Activated CD4-positive, alpha-beta T cell treated with anti-CD3 and anti-CD28 coated beads, Interleukin-2, amount 50 U/mL, for 4 hours (primary cell): ENCODE measurements around the gene SLF2.

Experiments
- DNase-seq, 2 experiments: peaks; one replicate each; pipeline ENCODE4 v3.0.0-alpha.2; 2020

SLF2 gene

GRCh38 chr10:100982916-100983830, 70.4 kb downstream of the SLF2 start:
- no peak for DNase-seq

GRCh38 chr10:100983868-100984671, 71.3 kb downstream of the SLF2 start:
- no peak for DNase-seq

- DNase-seq, result no peak
Observed at GRCh38 chr10:100984672-100985177, 72.0 kb downstream of the SLF2 start.

- DNase-seq, result no peak
Observed at GRCh38 chr10:100985336-100985735, 72.6 kb downstream of the SLF2 start.

- no peak for DNase-seq
Observed at GRCh38 chr10:100986623-100986951, 73.8 kb downstream of the SLF2 start.

GRCh38 chr10:100986952-100987684, 74.4 kb downstream of the SLF2 start, which contains the start of the genes MRPL43 and TWNK:
TSS of gene MRPL43 (minus strand) at chr10:100987497. CDS start at chr10:100987443, 54 bp downstream.
TSS of gene TWNK (plus strand) at chr10:100987543. CDS start at chr10:100988211, 668 bp downstream.
- DNase-seq, result peak; percentile 82 to 85

- DNase-seq, result no peak
Observed at GRCh38 chr10:100987685-100988049, 74.9 kb downstream of the SLF2 start.

- DNase-seq, result no peak
Observed at GRCh38 chr10:100988166-100988565, 75.4 kb downstream of the SLF2 start.

GRCh38 chr10:100989088-100989487, 76.3 kb downstream of the SLF2 start:
- no peak for DNase-seq

- DNase-seq, result no peak
Observed at GRCh38 chr10:100993986-100994708, 81.4 kb downstream of the SLF2 start.

- no peak for DNase-seq
Observed at GRCh38 chr10:100995181-100995580, 82.4 kb downstream of the SLF2 start.

GRCh38 chr10:100996678-100997359, 84.1 kb downstream of the SLF2 start:
- DNase-seq, result peak in 1 of 2 experiments; percentile 13

GRCh38 chr10:100997360-100998182, 84.8 kb downstream of the SLF2 start:
- DNase-seq, result peak; percentile 57

GRCh38 chr10:100998183-100998990, 85.6 kb downstream of the SLF2 start:
- DNase-seq, result peak; percentile 50 to 57

GRCh38 chr10:100998991-100999741, 86.4 kb downstream of the SLF2 start:
- DNase-seq, result peak; percentile 66 to 71

- no peak for DNase-seq
Observed at GRCh38 chr10:100999742-101000126, 87.0 kb downstream of the SLF2 start, which contains the start of gene LZTS2. TSS of gene LZTS2 (plus strand) at chr10:100999808. CDS start at chr10:101002539, 2,731 bp downstream.

- no peak for DNase-seq
Observed at GRCh38 chr10:101000127-101000914, 87.6 kb downstream of the SLF2 start.
